ENCODE data around the gene MOB2. TPM values are rescaled to one million over a fixed set of nuclear protein-coding genes. Genes with fewer than 3 reads are reported as not detected.
"Not testable (repeated sequence)": the region's sequence is repeated elsewhere in the genome, so short reads cannot be mapped to it uniquely, and the experiment has no call there.

Gene MOB2
- total RNA-seq, 1 donor from 2014 or later = 34.1 TPM

DNA sequence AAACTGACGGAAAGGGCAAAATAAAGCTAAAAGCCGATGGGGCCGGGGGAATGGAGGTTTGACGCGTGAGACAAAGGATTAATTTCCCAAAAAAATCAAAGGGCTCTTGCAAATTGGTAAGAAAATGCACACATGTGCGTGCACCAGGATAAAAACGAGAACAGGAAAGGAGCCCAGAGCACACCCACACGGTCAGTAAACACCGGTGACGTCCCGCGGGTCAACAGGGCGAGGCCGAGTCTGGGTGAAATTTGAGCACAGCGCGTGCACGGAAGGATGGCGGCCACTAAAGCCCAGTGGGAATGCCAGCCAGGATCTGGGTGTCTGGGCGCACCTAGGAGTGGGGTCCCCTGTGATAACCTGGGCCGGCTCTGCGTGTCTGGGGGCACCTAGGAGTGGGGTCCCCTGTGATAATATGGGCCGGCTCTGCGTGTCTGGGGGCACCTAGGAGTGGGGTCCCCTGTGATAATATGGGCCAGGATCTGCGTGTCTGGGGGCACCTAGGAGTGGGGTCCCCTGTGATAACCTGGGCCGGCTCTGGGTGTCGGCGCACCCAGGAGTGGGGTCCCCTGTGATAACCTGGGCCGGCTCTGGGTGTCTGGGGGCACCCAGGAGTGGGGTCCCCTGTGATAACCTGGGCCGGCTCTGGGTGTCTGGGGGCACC, 52.5 kb downstream of the MOB2 start:
- Histone ChIP-seq H3K27ac (no peak overlapping the region), H3K4me1 (no peaks in the 10 kb centered on the region), H3K4me3 (no peak overlapping the region), H3K36me3 (no peaks in the 10 kb centered on the region), H3K27me3 (no peaks in the 10 kb centered on the region), H3K9me3 (no peaks in the 10 kb centered on the region)
- TF ChIP-seq POLR2AphosphoS5 (IDR thresholded peaks at IDR 0.05; ENCODE audit: insufficient read depth in 1 of 2, low read depth in 1 of 2) (no peak), POLR2A (IDR thresholded peaks at IDR 0.05) (no peak)
- TF ChIP-seq, protein P1, sequence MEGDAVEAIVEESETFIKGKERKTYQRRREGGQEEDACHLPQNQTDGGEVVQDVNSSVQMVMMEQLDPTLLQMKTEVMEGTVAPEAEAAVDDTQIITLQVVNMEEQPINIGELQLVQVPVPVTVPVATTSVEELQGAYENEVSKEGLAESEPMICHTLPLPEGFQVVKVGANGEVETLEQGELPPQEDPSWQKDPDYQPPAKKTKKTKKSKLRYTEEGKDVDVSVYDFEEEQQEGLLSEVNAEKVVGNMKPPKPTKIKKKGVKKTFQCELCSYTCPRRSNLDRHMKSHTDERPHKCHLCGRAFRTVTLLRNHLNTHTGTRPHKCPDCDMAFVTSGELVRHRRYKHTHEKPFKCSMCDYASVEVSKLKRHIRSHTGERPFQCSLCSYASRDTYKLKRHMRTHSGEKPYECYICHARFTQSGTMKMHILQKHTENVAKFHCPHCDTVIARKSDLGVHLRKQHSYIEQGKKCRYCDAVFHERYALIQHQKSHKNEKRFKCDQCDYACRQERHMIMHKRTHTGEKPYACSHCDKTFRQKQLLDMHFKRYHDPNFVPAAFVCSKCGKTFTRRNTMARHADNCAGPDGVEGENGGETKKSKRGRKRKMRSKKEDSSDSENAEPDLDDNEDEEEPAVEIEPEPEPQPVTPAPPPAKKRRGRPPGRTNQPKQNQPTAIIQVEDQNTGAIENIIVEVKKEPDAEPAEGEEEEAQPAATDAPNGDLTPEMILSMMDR (IDR thresholded peaks at IDR 0.05) = no peak
- intact Hi-C loops (cut with DNase I) = no loop called here
- DNase-seq (ENCODE audit: extremely low spot score in 2 of 2) = no peak

DNA sequence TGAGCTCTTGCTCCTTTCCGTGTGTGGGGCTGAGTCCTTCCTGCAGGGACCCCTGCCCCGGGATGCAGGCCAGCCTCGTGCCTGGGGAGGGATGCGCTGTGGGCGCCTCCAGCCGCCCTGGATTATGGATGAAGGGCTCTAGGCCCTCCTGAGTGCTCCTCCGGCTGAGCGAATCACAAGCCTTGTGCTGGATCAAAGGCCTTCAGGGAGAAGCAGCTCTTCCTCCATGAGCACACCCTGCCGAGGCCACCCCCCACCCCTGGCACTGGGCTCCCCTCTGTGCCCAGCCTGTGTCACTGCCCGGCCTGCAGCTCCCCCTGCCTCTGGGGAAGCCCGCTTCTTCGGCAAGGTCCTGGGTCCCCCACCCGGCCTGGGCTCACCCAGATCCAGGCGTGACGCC, 53.0 kb downstream of the MOB2 start:
- Histone ChIP-seq H3K27ac (no peak overlapping the region), H3K9me3 (no peaks in the 10 kb centered on the region), H3K4me3 (no peak overlapping the region), H3K4me1 (no peaks in the 10 kb centered on the region), H3K36me3 (no peaks in the 10 kb centered on the region), H3K27me3 (no peaks in the 10 kb centered on the region)
- TF ChIP-seq, protein P1 (IDR thresholded peaks at IDR 0.05) = no peak
- TF ChIP-seq POLR2A (IDR thresholded peaks at IDR 0.05) (no peak), POLR2AphosphoS5 (IDR thresholded peaks at IDR 0.05; ENCODE audit: insufficient read depth in 1 of 2, low read depth in 1 of 2) (no peak)
- no peak for DNase-seq (ENCODE audit: extremely low spot score in 2 of 2)
- intact Hi-C loops (cut with DNase I) = no loop called here

- no peak overlapping the region for H3K4me3 ChIP-seq
- TF ChIP-seq, protein P1 (IDR thresholded peaks at IDR 0.05) = no peak
- TF ChIP-seq POLR2A (IDR thresholded peaks at IDR 0.05) (no peak), POLR2AphosphoS5 (IDR thresholded peaks at IDR 0.05; ENCODE audit: insufficient read depth in 1 of 2, low read depth in 1 of 2) (no peak)
- H3K27me3 ChIP-seq = no peaks in the 10 kb centered on the region
- intact Hi-C loops (cut with DNase I) = no loop called here
- no peak for DNase-seq (ENCODE audit: extremely low spot score in 2 of 2)
- no peaks in the 10 kb centered on the region for H3K36me3 ChIP-seq
- H3K4me1 ChIP-seq = no peaks in the 10 kb centered on the region
- H3K9me3 ChIP-seq = no peaks in the 10 kb centered on the region
- H3K27ac ChIP-seq = no peak overlapping the region
These were observed 57.7 kb downstream of the MOB2 start for GRCh38 chr11:1428762-1429316.

GRCh38 chr11:1425439-1425838, 61.1 kb downstream of the MOB2 start:
- H3K9me3 ChIP-seq = no peaks in the 10 kb centered on the region
- no peaks in the 10 kb centered on the region for H3K36me3 ChIP-seq
- intact Hi-C loops (cut with DNase I) = no loop called here
- H3K27me3 ChIP-seq = no peaks in the 10 kb centered on the region
- H3K4me3 ChIP-seq = no peak overlapping the region
- no peaks in the 10 kb centered on the region for H3K4me1 ChIP-seq
- no peak for DNase-seq (ENCODE audit: extremely low spot score in 2 of 2)
- no peak overlapping the region for H3K27ac ChIP-seq
- TF ChIP-seq POLR2A (IDR thresholded peaks at IDR 0.05) (no peak), POLR2AphosphoS5 (IDR thresholded peaks at IDR 0.05; ENCODE audit: insufficient read depth in 1 of 2, low read depth in 1 of 2) (no peak)
- TF ChIP-seq, protein P1 (IDR thresholded peaks at IDR 0.05) = no peak

DNA sequence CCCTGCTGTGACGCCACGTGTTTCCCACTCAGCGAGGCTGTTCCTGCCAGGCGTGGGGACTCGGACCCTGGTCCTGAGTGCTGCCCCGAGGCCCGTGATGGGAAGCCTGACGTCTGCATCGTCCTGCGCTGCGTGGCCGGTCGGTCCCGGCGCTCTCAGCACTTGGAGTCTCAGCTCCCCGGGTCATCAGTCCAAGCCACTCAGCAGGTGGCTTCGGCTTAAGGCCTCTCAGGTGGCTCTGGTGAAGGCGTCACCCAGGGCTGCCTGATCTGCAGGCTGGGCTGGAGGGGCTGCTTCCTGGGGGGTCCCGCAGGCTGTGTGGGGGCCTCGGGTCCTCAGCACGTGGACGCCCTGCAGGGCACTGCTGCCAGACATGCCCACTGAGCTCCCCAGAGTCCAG, 61.6 kb downstream of the MOB2 start:
- TF ChIP-seq, protein P1 (IDR thresholded peaks at IDR 0.05) = no peak
- TF ChIP-seq POLR2A (IDR thresholded peaks at IDR 0.05) = no peak
- TF ChIP-seq POLR2AphosphoS5 (IDR thresholded peaks at IDR 0.05; ENCODE audit: insufficient read depth in 1 of 2, low read depth in 1 of 2) = no peak
- H3K4me3 ChIP-seq = no peak overlapping the region

DNA sequence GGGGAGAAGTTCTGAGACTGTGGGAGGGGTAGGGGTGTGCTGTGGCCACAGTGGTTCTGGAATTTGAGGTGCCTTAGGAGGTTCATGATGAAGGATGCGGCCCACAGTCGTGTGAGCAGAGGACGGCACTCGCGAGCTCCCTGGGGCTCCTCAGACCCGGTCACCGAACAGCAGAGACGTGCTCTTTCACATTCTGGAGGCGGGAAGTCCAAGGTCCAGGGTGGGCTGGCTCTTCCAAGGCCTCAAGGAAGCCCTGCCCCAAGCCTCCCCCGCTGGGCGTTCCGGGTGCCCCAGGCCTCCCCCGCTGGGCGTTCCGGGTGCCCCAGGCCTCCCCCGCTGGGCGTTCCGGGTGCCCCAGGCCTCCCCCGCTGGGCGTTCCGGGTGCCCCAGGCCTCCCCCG, 63.2 kb downstream of the MOB2 start:
- H3K4me3 ChIP-seq; H3K9me3 ChIP-seq; H3K36me3 ChIP-seq; H3K4me1 ChIP-seq; DNase-seq (ENCODE audit: extremely low spot score in 2 of 2); intact Hi-C loops (cut with DNase I); H3K27me3 ChIP-seq; H3K27ac ChIP-seq: not testable (repeated sequence)

More for the DNA sequence above, 61.6 kb downstream of the MOB2 start:
- intact Hi-C loops (cut with DNase I) = no loop called here
- Histone ChIP-seq H3K27ac (no peak overlapping the region), H3K27me3 (no peaks in the 10 kb centered on the region), H3K4me1 (no peaks in the 10 kb centered on the region), H3K36me3 (no peaks in the 10 kb centered on the region), H3K9me3 (no peaks in the 10 kb centered on the region)
- DNase-seq (ENCODE audit: extremely low spot score in 2 of 2) = no peak

Data from vagina (tissue), 2 donors.